Natural killer cell (primary cell): ENCODE measurements around the gene ESR2. TPM values are rescaled to one million over a fixed set of nuclear protein-coding genes. Genes with fewer than 3 reads are reported as not detected.
A peak's percentile ranks its signal among the peaks of the same experiment; 100 is the strongest.

ENCODE experiments used
- ATAC-seq, 3 donors: fragments of 150-1000 bp in 2 of 3; fragments of 200-7000 bp in 1 of 3; cut with Tn5 transposase; 1 replicate in 1 of 3; 2 replicates in 2 of 3; pipeline ENCODE4 v1.10.0; 2021; ENCODE audit warnings: mild to moderate bottlenecking in 2 of 3, moderate library complexity in 2 of 3
- DNase-seq, 2 donors: peaks; one replicate each; pipeline versions ENCODE4 v3.0.0 to v3.0.0-alpha.2; 2013 to 2021; ENCODE audit warnings: mixed read lengths in 1 of 2
- H3K27ac ChIP-seq: one replicate; pipeline ENCODE4 v1.5.1; 2013; ENCODE audit warnings: mild to moderate bottlenecking, low read length
- H3K27me3 ChIP-seq: one replicate; pipeline ENCODE4 v1.6.1; 2013; ENCODE audit warnings: low read length; ENCODE audit not compliant: control insufficient read depth, insufficient read depth
- H3K36me3 ChIP-seq: one replicate; pipeline ENCODE4 v1.6.1; 2013; ENCODE audit warnings: low read length; ENCODE audit not compliant: control insufficient read depth, insufficient read depth
- H3K4me1 ChIP-seq: one replicate; pipeline ENCODE4 v1.6.1; 2013; ENCODE audit warnings: low read length; ENCODE audit not compliant: control insufficient read depth, insufficient read depth
- H3K4me3 ChIP-seq: one replicate; pipeline ENCODE4 v1.5.1; 2013; ENCODE audit warnings: low read length
- H3K9me3 ChIP-seq: one replicate; pipeline ENCODE4 v1.6.1; 2013; ENCODE audit warnings: low read length; ENCODE audit not compliant: control insufficient read depth, insufficient read depth
- H3K27ac Mint-ChIP-seq, 2 donors: one replicate each; pipeline ENCODE4 v1.8.0; 2022; ENCODE audit warnings: mild to moderate bottlenecking in 2 of 2, mixed read lengths in 2 of 2, moderate library complexity in 1 of 2
- H3K27me3 Mint-ChIP-seq, 2 donors: one replicate each; pipeline ENCODE4 v1.8.0; 2022; ENCODE audit warnings: low read depth in 2 of 2, mixed read lengths in 2 of 2
- H3K36me3 Mint-ChIP-seq: one replicate; pipeline ENCODE4 v1.8.0; 2022; ENCODE audit warnings: mixed read lengths
- H3K4me1 Mint-ChIP-seq, 2 donors: one replicate each; pipeline ENCODE4 v1.8.0; 2022; ENCODE audit warnings: mixed read lengths in 2 of 2
- H3K4me3 Mint-ChIP-seq: one replicate; pipeline ENCODE4 v1.8.0; 2022; ENCODE audit warnings: mild to moderate bottlenecking, moderate library complexity, mixed read lengths
- H3K9me3 Mint-ChIP-seq, 2 donors: one replicate each; pipeline ENCODE4 v1.8.0; 2022; ENCODE audit warnings: mixed read lengths in 2 of 2
- WGBS: methylation state at CpG from one replicate; pipeline ENCODE4 v1.1.7; 2013; ENCODE audit warnings: missing lambda C conversion rate; ENCODE audit not compliant: insufficient coverage; 5-methylcytosine and 5-hydroxymethylcytosine counted together
- intact Hi-C: fragments of 100-400 bp; cut with micrococcal nuclease; formaldehyde crosslinking; loops from one replicate; pipeline ENCODE4 v1.14.2; 2022
- total RNA-seq, 4 donors: library from RNA; stranded (reverse); fragments of 120-200 nt in 1 of 4; gene quantifications; one replicate each; pipeline versions ENCODE4 v1.2.3 to v1.2.4, GENCODE V29; 2013 to 2022
- TF ChIP-seq, protein P1 (sequence below): fragments of 200-600 bp; IDR thresholded peaks from one replicate; pipeline ENCODE4 v1.8.0; 2022; ENCODE audit warnings: antibody characterized with exemption

The ESR2 gene
- total RNA-seq, 3 donors from 2014 or later (not counting 1 experiment from before 2014, with no cell fraction given), result 0.53 TPM; not detected in 2

- 92% methylated on average over 5 of the region's 5 CpGs for WGBS
- peak in 2 of 3 donors; percentile 27 to 32 for ATAC-seq
- no peaks in the 10 kb centered on the region for H3K4me1 ChIP-seq
- intact Hi-C loops, result no loop called here
- Mint-ChIP-seq H3K4me1 (peaks cover 13 to 39% of the 10 kb centered on the region in 2 donors), H3K36me3 (peaks cover 24% of the 10 kb centered on the region), H3K9me3 (no peaks in the 10 kb centered on the region), H3K4me3 (no peak overlapping the region), H3K27me3 (no peaks in the 10 kb centered on the region), H3K27ac (peak overlapping the region in 1 of 2 donors; percentile 30)
- peak in 1 of 2 donors; percentile 14 for DNase-seq
- no peak overlapping the region for H3K4me3 ChIP-seq
- H3K36me3 ChIP-seq, result peaks cover 41% of the 10 kb centered on the region
- H3K27me3 ChIP-seq, result no peaks in the 10 kb centered on the region
- TF ChIP-seq, protein P1, sequence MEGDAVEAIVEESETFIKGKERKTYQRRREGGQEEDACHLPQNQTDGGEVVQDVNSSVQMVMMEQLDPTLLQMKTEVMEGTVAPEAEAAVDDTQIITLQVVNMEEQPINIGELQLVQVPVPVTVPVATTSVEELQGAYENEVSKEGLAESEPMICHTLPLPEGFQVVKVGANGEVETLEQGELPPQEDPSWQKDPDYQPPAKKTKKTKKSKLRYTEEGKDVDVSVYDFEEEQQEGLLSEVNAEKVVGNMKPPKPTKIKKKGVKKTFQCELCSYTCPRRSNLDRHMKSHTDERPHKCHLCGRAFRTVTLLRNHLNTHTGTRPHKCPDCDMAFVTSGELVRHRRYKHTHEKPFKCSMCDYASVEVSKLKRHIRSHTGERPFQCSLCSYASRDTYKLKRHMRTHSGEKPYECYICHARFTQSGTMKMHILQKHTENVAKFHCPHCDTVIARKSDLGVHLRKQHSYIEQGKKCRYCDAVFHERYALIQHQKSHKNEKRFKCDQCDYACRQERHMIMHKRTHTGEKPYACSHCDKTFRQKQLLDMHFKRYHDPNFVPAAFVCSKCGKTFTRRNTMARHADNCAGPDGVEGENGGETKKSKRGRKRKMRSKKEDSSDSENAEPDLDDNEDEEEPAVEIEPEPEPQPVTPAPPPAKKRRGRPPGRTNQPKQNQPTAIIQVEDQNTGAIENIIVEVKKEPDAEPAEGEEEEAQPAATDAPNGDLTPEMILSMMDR, result peak; percentile 22
- no peak overlapping the region for H3K27ac ChIP-seq
- H3K9me3 ChIP-seq, result no peaks in the 10 kb centered on the region
These were observed 233.5 kb downstream of the ESR2 start for GRCh38 chr14:64060648-64061096.

DNA sequence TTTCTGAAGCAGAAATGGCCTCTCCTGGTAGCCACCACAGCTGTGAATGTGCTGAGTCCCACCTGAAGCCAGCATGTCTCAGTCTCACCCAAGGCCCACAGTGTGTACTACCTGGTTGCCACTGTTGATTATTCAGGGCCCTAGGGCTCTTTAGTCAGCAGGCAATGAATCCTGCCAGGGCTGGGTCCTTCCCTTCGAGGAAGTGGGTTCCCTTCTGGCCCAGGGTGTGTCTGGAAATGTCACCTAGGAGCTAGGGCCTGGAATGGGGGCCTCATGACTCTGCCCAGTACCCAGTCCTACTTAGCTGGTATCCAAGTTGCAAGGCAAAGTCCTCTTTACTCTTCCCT, 234.0 kb downstream of the ESR2 start:
- no peak for ATAC-seq
- peaks cover 24% of the 10 kb centered on the region for H3K36me3 Mint-ChIP-seq
- H3K27ac Mint-ChIP-seq, result peak overlapping the region in 1 of 2 donors; percentile 53
- Histone ChIP-seq H3K4me3 (no peak overlapping the region), H3K4me1 (no peaks in the 10 kb centered on the region), H3K9me3 (no peaks in the 10 kb centered on the region), H3K27ac (no peak overlapping the region), H3K27me3 (no peaks in the 10 kb centered on the region), H3K36me3 (peaks cover 37% of the 10 kb centered on the region)
- TF ChIP-seq, protein P1, result no peak
- H3K4me3 Mint-ChIP-seq, result no peak overlapping the region
- WGBS, result 69% methylated on average over 1 of the region's 1 CpG
- no peak for DNase-seq
- H3K27me3 Mint-ChIP-seq, result no peaks in the 10 kb centered on the region
- intact Hi-C loops, result no loop called here
- H3K9me3 Mint-ChIP-seq, result no peaks in the 10 kb centered on the region
- H3K4me1 Mint-ChIP-seq, result peaks cover 13 to 39% of the 10 kb centered on the region in 2 donors

GRCh38 chr14:64059454-64060198, 234.5 kb downstream of the ESR2 start:
- peaks cover 13 to 39% of the 10 kb centered on the region in 2 donors for H3K4me1 Mint-ChIP-seq
- no peak overlapping the region for H3K4me3 Mint-ChIP-seq
- H3K36me3 ChIP-seq, result peaks cover 35% of the 10 kb centered on the region
- intact Hi-C loops, result no loop called here
- DNase-seq (no peak), ATAC-seq (no peak)
- H3K4me3 ChIP-seq, result no peak overlapping the region
- no peaks in the 10 kb centered on the region for H3K27me3 ChIP-seq
- H3K9me3 ChIP-seq, result no peaks in the 10 kb centered on the region
- no peak overlapping the region for H3K27ac ChIP-seq
- H3K4me1 ChIP-seq, result no peaks in the 10 kb centered on the region
- WGBS, result 93% methylated on average over 6 of the region's 6 CpGs
- H3K27me3 Mint-ChIP-seq, result no peaks in the 10 kb centered on the region
- TF ChIP-seq, protein P1, result no peak
- H3K36me3 Mint-ChIP-seq, result peaks cover 24% of the 10 kb centered on the region
- H3K27ac Mint-ChIP-seq, result peak overlapping the region in 1 of 2 donors; percentile 53
- no peaks in the 10 kb centered on the region for H3K9me3 Mint-ChIP-seq
